Activated T-cell treated with anti-CD3 and anti-CD28 coated beads, Interleukin-2, amount 50 U/mL, for 48 hours (primary cell): ENCODE measurements around the gene SRGAP3.
A peak's percentile ranks its signal among the peaks of the same experiment; 100 is the strongest.

Experiments
- DNase-seq, 2 experiments: peaks; one replicate each; pipeline ENCODE4 v3.0.0-alpha.2; 2020

Gene SRGAP3

DNA sequence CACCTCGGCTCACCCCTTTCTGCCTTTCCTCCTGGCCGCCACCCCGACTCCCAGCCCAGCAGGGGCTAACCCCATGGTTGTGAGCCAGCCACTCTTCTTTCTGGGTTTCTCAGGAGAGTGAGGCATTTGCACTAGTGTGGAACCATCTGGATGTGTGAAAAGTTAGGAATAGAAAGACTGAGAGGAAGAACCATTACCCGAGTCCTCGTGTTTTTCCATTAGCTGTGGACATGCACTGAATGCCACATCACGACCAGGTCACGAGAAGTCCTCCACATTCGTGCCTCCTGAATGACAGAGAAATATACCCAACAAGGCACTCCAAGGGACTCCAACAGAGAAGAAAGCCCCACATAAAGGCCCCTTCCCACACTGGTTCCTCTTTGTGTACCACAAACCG is 268.1 kb downstream of the SRGAP3 start:
- DNase-seq = no peak

DNA sequence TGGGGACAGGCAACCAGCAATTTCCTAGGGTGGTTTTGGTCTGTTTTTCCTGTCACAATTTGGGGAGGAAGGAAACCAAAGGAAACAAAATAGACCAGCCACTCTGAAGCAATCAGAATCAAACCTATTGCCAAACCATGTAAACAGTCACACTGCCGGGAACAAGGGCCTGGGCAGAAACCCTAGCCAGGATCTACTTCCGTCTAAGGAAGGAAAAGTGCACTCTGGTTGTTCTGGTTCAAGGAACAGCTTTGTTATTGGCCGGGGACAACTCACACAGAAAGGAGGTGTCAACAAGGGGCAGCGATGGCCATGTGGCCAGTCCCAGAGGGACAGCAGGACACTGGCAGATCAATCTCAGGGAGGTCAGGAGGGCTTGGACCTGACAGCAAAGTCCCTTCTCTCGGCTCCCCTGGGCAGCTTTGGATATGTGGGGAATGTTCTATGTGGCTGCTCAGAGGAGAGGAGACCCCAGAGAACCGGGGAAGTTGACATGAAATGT is 268.6 kb downstream of the SRGAP3 start:
- no peak for DNase-seq

DNA sequence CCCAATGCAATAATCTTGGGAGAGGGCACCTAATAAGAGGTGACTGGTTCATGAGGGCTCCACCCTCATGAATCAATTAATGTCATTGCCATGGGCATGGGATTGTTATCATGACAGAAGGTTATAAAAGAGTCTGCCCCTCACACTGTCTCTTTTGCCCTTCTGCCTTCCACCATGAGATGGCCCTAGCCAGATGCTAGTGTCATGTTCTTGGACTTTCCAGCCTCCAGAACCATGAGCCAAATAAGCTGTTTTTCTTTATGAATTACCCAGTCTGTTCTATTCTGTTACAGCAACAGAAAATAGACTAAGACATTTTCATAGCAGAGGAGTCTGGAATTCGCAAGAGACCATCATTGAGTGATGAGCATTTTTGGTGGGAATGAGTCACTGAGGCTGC is 270.2 kb downstream of the SRGAP3 start:
- DNase-seq = no peak

DNA sequence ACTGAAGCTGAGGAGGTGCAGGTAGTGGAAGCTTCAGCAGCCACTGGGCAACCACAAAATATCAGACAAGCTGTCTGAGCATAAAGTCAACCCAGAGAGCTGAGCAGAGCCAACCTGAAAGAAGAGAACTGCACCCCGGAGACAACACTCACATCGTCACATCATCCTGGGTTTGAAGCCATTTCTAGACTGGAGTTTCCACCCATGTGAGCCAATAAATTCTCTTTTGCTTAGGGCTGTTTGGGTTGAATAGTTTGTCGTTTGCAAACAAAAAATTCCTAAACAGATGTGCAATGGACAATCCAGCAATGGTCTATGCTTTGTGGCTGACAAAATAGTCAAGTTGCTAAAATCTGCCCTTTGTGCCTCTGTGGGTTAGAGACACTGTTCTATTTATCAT is 270.9 kb downstream of the SRGAP3 start:
- no peak for DNase-seq

DNA sequence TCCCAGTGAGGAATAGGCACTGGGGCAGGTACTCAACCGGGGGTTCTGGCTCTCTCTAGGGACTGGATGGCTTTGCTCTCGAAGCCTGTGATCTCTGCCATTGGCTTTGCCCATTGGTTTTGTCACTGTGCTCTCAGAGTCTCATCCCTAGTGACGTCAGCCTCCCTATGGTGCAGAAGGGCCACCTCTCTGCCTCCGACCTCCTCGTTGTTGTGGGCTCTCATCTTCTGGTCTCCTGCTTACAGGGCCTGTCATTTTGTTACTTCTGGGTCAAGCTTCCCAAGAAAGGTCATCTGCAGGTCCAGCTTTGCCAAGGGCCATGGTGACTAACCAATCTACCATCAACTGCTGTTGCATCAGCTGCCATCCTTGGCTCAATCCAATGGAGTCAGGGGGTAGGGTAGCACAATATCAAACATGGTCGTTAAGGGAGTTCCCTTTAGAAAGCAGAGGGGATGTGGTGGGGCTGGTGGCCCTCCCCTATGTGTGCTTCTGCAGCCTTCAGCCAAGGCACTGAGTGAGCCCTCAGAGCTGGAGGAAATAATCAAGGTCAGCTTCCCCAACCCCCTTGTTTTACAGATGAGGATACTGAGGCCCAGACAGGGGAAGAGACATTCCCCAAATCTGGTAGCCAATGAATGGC is 272.8 kb downstream of the SRGAP3 start:
- no peak for DNase-seq

DNA sequence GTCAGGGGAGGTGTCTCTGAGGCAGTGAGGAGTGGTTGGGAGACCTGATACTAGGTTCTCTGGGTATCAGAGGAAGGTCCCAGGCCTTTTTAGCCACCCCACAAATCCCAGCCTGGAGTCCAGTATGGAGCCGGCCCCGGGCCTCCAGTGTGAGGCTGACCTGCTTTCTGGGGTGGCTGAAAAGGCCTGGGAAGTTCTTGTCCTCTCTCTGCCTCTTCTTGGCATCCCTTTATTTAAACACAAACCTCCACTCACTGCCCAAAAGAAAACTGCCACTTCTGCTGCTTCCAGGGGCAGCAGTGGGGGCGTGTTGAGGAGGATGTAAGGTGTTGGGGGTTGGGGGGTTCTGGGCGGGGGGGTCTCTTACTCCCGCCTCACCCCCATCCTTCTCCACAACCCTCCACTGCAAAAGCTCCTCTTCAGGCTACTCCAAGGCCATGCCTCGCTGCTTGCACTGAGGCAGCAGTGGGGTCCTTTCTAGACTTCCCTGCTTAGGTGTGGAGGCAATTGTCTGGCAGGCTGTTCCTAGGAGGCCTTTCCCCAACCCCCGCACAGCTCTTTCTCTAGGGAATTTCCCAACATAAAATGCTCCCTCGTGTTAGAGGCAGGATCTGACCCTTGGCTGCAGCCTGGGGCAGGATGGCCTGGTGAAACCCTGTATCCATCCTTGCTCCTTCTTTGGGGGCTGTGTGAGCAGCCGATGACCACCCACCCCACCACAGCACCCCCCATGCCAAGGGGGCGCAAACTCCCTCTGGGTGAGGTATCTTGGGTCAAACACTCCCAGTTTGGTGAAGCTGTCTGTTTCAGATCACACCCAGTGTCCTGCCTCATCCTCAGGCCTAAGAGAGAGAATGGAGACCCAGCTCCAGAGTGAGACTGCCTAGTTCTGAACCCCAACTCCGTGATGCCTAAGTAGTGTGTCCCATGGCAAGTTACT is 274.1 kb downstream of the SRGAP3 start:
- DNase-seq = no peak

DNA sequence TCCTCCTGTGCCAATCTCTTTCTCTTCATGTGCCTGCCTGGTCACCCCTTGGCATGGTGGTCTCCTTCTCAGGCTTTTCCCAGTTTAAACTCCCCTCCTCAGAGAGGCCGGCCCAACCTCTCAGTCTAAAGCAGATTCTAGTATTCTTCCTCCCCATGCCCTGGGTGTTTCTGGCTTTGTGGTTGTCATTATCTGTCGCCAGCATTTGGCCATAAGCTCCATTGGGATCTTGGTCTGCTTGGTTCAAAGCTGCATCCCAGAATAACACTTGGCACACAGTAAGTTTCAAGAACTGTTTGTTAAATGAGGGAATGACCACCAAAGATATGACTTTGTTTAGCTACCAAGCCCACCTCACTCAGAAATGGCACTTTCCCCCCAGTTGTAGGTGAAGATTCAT is 275.0 kb downstream of the SRGAP3 start:
- DNase-seq = no peak

DNA sequence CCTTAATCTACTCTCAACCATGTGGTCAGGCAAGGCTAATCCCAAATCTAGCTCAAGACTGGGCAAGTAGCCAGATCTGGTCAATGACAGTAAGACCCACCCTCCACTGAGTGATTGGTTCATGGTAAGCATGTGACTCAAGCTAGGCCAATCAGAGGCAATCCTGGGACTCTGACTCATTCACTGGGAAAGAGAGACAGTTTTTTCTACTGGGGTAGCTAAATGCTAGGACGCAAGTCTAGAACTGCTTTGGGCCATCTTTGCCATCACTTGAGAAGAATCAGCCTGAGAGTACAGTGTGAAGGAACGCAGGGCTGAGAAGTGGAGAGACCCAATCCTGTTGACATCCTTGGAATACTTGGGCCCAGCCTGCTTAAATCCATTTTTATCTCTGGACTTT is 276.8 kb downstream of the SRGAP3 start:
- DNase-seq = no peak

DNA sequence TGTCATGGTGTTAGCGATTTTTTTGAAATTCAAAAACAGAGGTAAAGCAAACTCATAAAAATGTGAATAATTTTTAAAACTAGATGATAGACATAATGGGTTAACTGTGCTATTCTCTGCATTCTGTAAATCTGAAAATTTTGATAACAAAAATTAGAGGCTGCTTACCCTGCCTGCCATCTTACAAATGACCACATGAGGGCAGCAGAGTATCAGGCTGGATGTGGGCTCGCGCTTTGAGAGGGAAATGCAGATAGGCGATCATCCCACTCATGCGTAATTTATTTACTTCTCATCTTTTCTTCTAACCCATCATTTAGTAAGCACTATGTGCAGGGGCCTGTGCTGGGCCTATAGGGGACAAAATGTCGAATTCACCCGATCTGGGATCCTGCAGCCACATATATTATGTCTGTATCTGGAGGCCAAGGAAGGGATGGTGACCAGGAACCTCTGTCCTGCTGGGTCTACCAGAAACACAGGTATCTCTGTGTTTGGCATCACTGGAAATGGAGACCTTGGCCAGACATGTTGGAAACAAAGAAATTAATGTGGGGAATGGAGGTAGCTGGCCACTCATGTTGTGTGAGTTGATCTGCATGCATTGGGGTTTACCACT is 278.4 kb downstream of the SRGAP3 start:
- peak; percentile 80 to 81 for DNase-seq

DNA sequence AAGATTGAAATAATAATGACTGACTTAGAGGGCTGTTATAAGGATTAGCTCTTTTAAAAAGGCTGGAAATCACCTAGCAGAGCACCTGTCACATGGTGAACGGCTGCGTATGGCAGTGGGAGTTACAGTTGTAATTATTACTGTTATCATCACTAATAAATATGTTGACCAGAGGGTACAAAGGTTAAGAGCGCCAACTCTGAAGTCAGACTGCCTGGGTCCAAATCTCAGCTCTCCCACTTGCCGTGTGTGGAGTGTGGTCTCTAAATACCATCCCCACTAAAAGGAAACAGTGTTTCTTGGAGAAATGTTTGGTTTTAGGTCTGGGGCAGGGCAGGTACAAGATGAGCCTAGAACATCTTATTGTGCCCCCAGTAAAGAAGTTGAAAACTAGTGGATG is 280.2 kb downstream of the SRGAP3 start:
- no peak for DNase-seq

DNA sequence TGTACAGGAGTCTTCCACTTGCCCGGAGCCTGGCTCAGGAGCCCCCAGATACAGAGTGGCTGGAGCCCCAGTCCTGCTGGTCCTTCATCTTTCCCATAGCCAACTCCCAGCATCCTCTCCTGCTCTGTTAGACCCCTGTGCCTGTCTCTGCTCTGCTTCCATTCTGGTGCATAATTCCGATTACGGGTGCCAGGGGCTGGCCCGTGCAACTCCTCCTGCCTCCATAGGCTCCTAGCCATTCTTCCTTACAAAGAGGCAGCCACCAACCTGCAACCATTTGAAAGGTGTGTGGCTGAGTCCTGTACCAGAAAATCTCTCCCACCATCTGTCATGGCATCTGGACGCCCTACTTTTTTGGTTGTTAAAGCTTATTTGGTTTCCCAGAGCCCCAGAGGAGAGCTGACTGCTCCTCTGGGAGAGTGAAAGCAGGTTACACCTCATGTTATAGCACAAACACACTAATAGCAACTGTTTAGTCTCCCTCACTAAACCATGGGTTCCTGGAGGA is 281.0 kb downstream of the SRGAP3 start:
- DNase-seq = no peak

DNA sequence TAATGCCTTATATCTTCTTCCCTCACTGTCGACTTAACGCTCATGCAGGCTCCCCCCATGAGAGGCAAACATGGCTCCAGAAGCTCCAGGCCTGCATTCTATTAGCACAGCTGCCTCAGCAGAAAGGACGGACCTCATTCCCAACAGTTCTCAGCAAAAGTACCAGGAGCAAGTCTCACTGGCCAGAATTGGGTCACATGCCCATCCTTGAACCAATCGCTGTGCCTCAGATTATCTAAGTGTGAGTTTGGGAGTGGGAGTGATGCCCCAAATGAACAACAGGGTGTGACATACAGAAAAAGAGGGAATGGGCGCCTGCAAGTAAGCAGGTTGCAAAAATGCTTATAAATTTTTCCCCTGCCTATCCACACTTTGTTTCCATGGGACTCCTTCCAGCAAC is 281.9 kb downstream of the SRGAP3 start:
- no peak for DNase-seq

DNA sequence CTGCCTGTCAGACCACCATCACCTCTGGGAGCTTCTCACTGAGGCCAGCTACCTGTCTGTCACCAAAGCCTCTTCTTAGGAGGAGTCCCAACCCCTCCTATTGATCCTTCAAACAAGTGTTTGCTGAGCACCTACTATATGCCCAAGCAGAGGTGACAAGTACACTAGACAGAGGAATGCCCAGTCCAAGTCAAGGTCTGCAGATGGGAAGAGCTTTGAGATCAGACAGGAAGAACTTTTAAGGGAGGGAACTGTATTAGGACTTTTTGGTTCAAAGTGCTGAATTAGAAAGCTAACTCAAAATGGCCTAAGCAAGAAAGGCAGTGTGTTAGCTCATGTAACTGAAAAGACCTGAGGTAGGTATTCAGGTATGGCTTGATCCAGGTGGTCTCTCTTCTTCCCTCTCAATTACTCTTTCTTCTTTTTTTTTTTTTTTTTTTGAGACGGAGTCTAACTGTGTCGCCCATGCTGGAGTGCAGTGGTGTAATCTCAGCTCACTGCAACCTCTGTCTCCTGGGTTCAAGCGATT is 282.6 kb downstream of the SRGAP3 start:
- DNase-seq = no peak

DNA sequence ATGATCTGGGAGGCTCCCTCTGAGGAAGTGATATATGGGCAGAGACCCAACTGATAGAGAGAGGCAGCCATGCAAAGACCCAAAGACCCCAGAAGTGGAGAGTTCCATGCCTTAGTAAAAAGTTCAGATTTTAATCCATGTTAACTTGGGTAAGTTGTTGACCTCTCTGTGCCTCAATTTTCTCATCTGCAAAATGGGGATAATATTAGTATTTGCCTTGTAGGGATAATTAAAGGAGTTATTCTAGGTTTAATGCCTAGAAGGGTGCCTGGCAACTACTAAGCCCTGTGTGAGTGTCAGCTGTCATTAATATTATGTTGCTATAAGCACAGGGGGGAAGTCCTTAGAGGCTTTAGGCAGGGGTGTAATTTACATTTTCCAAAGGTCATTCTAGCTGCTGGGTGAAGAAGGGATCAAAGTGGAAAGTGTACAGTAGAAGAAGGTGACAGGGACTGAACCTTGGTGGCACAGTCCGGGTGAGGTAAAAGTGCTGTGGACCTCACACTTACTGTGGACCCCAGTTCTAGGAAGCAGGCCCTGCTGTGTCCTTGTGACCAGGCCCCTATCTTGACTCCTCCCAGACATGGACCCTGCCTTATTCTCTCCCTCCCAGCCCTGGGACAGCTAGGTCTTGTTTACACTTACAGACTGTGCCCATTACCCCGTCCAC is 283.2 kb downstream of the SRGAP3 start:
- no peak for DNase-seq

DNA sequence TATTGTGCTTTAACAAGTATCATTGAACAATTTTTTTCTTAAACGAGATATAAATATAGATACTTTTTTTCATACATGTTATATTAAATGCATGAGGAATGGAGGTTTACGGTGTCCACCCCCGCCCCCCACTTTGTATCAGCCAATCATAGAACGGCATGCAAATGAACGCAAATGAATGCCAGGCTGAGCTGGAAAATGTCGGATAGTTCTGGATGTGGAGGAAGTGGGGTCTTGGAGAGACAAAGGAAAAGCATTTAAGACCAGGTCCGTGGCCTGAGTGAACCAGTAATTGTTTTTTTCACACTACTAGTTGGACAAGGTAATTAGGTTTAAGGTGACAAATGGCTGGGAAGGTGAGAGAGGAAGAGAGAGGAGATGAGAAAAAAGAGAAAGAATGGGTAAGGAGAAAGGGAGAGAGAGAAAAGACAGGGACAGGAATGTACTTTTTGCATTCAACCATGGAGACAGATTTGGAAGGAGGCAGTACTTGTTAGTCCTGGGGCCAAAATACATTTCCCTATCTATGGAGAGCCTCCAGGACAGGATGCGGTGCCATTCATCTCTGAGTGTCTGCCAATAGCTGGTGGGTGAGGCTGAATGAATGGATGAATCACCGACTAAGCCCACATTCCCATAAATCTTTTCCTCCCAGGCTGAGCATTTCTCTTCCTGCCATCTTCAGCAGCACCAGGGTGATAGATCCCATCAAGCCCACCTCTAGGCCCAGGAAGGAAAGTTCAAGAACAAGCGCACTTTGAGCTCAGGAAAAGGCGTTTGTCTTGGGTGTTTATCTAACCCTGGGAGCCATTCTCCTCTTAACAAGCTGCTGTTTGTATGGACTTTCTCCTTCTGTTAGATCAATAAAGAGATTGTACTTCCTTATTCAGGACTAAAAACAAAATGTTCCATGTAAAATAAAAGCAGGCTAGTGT is 284.7 kb downstream of the SRGAP3 start:
- no peak for DNase-seq

DNA sequence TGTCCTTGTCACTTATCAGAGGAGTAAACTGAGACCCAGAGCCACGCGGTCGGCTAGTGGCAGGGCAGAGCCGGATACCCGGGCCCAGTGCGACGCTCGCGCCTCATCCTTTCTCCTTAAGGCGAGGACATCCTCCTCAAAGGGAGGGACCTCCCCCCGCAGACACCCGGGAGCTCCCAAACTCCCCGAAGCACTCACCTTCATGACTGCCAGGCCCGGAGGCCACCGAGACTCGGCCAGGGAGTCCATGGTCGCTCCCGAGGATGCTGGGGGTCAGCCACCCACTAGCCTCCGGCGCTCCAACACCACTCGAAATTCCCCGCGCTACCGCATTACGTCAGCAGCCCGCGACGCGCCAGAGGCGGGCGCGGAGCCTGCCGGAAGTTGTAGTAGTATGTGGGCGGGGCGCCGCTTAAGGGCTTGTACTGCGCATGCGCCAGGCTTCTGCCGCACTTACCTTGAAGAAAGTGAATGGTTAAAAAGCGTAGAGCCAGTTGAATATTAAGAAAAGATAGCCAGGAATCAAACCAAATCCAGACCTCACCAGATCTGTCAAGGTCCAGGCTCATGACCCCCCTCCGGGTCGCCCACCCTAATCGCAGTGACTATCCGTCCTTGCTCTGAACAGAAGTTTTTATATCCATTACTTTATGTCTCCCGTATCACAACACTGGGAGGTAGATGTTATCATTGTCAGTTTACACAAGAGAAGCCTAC is 286.2 kb downstream of the SRGAP3 start, which contains the start of gene RAD18:
TSS of gene RAD18 (minus strand) at position 336 of the 717 bp plus-strand sequence. CDS start at position 249, 87 bp downstream.
- peak; percentile 95 to 96 for DNase-seq

DNA sequence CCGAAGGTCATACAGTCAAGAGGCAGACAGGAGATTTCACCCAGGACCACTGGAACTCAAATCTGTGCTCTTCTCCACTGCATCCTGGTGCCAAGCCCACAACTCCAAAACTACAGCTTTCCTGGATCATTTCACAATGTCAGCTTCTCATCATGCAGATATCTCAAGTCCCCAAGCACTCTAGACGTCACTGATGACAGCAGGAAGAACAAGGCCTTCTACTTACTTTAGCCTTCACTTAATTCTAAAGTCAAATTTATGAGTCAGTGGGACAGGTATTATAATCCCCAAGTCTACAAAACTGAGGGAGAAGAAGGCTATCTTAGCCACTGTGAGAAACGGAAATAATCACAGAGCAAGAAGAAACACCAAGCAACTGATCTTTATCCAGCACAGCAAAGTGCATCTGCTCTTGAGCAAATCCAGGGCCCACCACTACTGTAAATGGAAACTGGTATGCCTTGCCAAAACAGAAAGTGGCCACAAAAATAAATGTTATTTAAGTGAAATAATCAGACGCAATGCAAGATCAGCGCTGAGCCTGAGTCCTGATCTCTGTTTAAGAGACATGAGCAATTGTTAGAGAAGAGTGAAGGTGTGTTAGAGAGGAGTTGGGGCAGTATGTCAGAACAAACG is 287.1 kb downstream of the SRGAP3 start:
- no peak for DNase-seq

DNA sequence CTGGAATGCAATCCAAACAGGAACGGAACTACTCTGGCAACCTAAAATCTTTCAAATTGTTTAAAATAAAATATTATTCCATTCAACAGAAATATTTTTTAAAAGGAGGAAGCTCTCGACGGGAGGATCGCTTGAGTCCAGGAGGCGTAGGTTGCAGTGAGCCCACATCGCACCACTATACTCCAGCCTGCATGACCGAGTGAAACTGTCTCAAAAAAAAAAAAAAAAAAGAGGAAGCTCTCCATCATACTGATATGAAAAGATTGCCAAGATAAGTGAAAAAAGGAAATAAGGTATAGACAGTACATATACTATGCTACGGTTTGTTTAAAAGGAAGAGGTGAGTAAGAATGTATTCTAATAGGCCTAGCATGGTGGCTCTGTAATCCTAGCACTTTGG is 289.8 kb downstream of the SRGAP3 start:
- DNase-seq = no peak

DNA sequence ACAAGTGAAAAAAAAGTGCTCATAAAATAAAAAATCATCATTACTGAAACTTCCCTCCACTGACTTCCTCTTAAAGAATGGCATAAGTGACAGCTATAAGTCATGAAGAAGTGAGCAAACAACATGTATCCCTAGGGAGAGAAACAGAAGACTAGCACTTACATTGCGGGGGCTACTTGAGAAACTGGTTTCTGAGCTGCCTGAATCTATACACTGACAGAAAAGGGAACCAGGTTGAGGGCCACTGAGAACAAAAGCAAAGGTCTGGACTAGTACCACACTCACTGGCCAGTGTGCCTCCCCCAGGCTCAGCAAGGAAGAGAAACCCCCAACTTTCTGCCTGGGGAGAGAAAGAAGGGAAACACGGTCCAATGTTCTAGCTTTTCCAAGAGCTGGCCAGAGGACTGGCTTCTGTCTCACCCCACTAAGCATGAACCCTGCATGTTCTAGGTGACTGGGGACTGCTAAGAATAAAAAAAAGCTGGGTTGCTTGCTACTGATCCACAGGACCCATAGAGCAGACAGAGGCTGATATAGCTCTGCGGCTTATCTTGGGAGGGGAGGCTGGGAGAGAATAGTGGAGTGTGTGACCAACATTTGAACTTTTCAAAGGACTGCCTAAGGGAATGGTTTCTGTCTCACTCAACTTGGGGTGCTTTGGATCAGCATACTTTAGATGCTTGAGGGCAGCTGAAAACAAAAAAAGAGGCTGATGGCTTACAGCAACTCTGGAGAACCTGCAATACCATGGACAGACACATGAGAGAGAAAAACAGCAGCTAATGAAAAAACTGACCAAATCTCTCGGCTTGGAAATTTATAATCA is 294.3 kb downstream of the SRGAP3 start:
- no peak for DNase-seq
